GM19193 (cell line): ENCODE measurements around the gene ANKRD44.

Source experiments
- POLR2A ChIP-seq: IDR thresholded peaks from 4 replicates; pipeline ENCODE4 v1.6.1; 2011; ENCODE audit not compliant: insufficient read depth, insufficient read length; ENCODE audit errors: extremely low read depth

ANKRD44 gene

GRCh38 chr2:197306696-197307040 lies 3.9 kb downstream of the ANKRD44 start:
- no peak for TF ChIP-seq POLR2A

GRCh38 chr2:197306024-197306695 lies 4.4 kb downstream of the ANKRD44 start:
- no peak for TF ChIP-seq POLR2A

GRCh38 chr2:197304556-197305011 lies 6.0 kb downstream of the ANKRD44 start:
- no peak for TF ChIP-seq POLR2A

- TF ChIP-seq POLR2A = no peak
Observed at GRCh38 chr2:197300139-197300538, 10.4 kb downstream of the ANKRD44 start.

- no peak for TF ChIP-seq POLR2A
Observed at GRCh38 chr2:197298609-197299008, 12.0 kb downstream of the ANKRD44 start.

GRCh38 chr2:197297772-197298318 lies 12.7 kb downstream of the ANKRD44 start:
- no peak for TF ChIP-seq POLR2A

- no peak for TF ChIP-seq POLR2A
Observed at GRCh38 chr2:197297266-197297665, 13.3 kb downstream of the ANKRD44 start.

GRCh38 chr2:197296835-197297234 lies 13.7 kb downstream of the ANKRD44 start:
- TF ChIP-seq POLR2A = no peak

- TF ChIP-seq POLR2A = no peak
Observed at GRCh38 chr2:197294260-197294659, 16.3 kb downstream of the ANKRD44 start.

GRCh38 chr2:197293252-197294007 lies 17.1 kb downstream of the ANKRD44 start:
- TF ChIP-seq POLR2A = no peak

- no peak for TF ChIP-seq POLR2A
Observed at GRCh38 chr2:197292619-197293018, 18.0 kb downstream of the ANKRD44 start.

GRCh38 chr2:197286805-197287595 lies 23.6 kb downstream of the ANKRD44 start:
- TF ChIP-seq POLR2A = no peak

- no peak for TF ChIP-seq POLR2A
Observed at GRCh38 chr2:197285361-197285760, 25.2 kb downstream of the ANKRD44 start.

- TF ChIP-seq POLR2A = no peak
Observed at GRCh38 chr2:197284956-197285355, 25.6 kb downstream of the ANKRD44 start.

GRCh38 chr2:197281421-197281820 lies 29.2 kb downstream of the ANKRD44 start:
- no peak for TF ChIP-seq POLR2A

GRCh38 chr2:197280015-197280702 lies 30.4 kb downstream of the ANKRD44 start:
- TF ChIP-seq POLR2A = no peak
